Activated CD8-positive, alpha-beta memory T cell treated with anti-CD3 and anti-CD28 coated beads for 36 hours (primary cell): Measurements from ENCODE around the gene NACC2. TPM values are rescaled to one million over a fixed set of nuclear protein-coding genes. Genes with fewer than 3 reads are reported as not detected.

Experiments used
- CTCF ChIA-PET: fragments of 350-600 bp; sonication (Branson Sonifier 250); formaldehyde crosslinking; loops from one replicate; lab custom pipeline; 2021; ENCODE audit warnings: antibody characterized with exemption; lab: Charles Lee
- POLR2A ChIA-PET: fragments of 350-600 bp; sonication (Branson Sonifier 250); formaldehyde crosslinking; loops from one replicate; lab custom pipeline; 2021; ENCODE audit warnings: antibody characterized with exemption; lab: Charles Lee
- total RNA-seq, 2 experiments: library from RNA; stranded (reverse); gene quantifications; one replicate each; pipeline ENCODE4 v1.2.3, GENCODE V29; 2021

NACC2 gene
- total RNA-seq, 2 experiments from 2014 or later: 8.4 to 8.5 TPM

GRCh38 chr9:136088939-136089696 lies 6.0 kb downstream of the NACC2 start:
- CTCF ChIA-PET: interaction anchor here (0.9 to 4.0 kb wide), 4 partner anchors 17 to 34 kb away, joined by 3 to 27 read pairs (median 4); no protein-coding TSS in a partner anchor
- POLR2A ChIA-PET: interaction anchor here (0.6 kb wide), 3 partner anchors 10 to 320 kb away, joined by 3 read pairs; partner anchors contain the start of gene TMEM250

GRCh38 chr9:136088481-136088938 lies 6.6 kb downstream of the NACC2 start:
- CTCF ChIA-PET: interaction anchor here (1.5 to 4.0 kb wide), 2 partner anchors 21 to 34 kb away, joined by 4 to 27 read pairs; no protein-coding TSS in a partner anchor

GRCh38 chr9:136087741-136088480 lies 7.2 kb downstream of the NACC2 start:
- ChIA-PET CTCF (interaction anchor here (1.5 kb wide), 1 partner anchor 21 kb away, joined by 4 read pairs; no protein-coding TSS in a partner anchor), POLR2A (no interaction called here)

More at GRCh38 chr9:136088481-136088938, 6.6 kb downstream of the NACC2 start:
- POLR2A ChIA-PET: no interaction called here

- ChIA-PET POLR2A (no interaction called here), CTCF (interaction anchor here (0.6 kb wide), 1 partner anchor 129 kb away, joined by 6 read pairs; no protein-coding TSS in a partner anchor)
Observed at GRCh38 chr9:136086951-136087740, 7.9 kb downstream of the NACC2 start.

DNA sequence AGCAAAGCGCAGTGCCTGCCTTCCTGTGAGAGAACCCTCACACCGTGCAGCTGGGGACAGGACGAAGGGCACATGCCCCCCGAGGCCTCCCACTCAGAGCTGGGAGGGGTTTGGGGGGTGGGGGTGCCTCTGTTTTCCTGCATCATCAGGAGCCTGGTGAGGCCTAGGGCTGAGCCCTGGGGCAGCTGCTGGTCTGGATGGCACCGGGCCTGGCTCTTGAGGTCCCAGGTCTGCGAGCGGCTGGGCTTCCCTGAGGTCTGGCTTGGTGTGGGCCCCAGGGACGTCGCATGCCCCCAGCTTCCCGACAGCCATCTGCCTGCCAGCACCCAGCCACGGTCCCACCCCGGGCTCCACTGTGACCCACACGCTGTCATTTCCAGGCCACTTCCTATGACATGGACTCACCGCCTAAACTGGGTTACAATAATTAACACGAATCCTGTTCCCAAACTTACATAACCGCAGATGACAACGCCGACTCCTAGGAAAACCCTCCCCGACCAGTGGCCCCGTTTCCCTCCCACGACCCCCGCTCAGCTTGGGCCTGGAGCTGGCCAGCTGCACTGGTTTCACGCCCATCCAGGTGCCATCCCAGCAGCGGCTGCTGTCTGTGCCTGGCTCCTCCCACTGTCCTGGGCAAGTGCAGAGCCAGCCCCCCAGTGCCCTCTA lies 8.7 kb downstream of the NACC2 start:
- CTCF ChIA-PET: no interaction called here

DNA sequence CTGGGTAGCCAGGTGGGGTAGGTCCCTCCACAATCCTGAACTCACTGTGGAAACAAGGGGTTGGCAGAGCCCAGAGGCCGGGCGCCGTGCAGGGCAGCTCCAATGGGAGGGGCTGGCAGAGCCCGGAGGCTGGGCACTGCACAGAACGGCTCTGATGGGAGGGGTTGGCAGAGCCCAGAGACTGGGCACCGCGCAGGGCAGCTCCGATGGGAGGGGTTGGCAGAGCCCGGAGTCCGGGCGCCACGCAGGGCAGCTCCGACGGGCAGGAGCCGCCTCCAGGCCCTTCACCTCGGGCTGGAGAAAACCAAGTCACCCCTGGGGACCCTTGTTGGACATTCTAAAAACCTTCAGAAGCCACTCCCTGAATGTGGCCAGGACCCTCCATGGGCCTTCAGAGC lies 9.3 kb downstream of the NACC2 start:
- ChIA-PET CTCF (interaction anchor here (1.2 kb wide), 1 partner anchor 8 kb away, joined by 4 read pairs; no protein-coding TSS in a partner anchor), POLR2A (no interaction called here)

More for the DNA sequence above, 8.7 kb downstream of the NACC2 start:
- POLR2A ChIA-PET: no interaction called here

DNA sequence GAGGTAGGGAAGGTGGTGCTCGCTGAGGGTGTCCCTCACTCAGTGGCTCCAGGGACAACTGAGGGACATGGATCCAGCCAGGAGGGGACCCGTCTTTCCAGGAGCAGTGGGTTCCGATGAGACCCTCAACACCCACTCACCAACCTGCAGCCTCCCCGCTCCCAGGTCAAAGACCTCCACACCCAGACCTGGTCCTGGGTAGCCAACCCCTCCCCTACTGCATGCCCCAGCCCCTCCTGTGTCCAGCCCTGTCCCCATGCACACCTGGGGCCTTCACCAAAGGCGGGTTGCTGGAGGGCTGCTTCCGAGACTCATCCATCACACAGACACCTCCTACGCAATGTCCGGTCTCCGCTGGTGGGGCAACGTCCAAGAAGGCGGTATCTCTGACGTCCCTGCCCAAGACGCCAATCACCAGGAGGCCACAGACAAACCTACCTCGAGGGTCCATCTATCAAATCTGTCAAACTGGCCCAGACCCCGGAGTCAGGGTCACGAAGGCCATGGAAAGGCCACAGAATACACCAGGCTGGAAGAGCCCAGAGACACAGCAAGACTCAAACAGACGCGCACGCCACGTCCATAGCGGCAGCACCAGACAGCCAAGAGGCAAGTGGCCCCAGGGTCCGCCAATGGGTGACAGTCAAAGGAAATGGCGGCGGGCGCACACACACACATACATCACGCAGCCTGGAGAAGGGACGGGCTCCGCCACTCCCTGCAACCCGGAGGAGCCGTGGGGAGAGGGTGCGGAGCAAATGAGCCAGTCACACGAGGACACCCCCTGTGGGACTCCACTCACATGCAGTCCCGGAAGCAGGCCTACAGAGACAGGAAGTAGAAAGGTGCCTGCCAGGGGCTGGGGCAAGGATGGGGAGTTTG lies 10.8 kb downstream of the NACC2 start:
- POLR2A ChIA-PET: no interaction called here
- CTCF ChIA-PET: interaction anchor here (1.2 kb wide), 1 partner anchor 9 kb away, joined by 4 read pairs; no protein-coding TSS in a partner anchor

DNA sequence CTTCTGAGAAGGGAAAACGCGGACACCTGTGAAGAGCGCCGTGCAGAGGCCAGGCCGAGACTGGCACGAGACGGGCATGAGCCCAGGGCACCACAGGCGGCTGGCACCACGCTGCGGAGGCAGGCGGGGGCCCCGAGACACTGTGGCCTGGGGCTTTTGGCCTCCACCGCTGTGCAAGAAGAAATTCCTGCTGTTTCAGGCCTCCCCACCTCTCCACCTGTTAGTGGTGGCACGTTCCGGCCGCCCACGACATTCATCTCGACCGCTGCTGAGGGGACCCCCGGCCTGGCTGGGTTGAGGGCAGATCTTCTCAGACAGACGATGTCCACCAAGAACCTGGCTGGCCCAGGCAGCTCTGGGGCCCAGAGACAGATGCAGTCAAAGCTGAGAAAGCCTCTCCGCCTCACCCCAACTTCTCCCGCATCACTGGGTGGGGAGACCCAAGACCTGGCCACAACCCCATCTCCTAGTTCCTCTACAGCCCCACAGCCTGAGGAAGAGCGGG lies 11.5 kb downstream of the NACC2 start:
- POLR2A ChIA-PET: no interaction called here
- CTCF ChIA-PET: no interaction called here

DNA sequence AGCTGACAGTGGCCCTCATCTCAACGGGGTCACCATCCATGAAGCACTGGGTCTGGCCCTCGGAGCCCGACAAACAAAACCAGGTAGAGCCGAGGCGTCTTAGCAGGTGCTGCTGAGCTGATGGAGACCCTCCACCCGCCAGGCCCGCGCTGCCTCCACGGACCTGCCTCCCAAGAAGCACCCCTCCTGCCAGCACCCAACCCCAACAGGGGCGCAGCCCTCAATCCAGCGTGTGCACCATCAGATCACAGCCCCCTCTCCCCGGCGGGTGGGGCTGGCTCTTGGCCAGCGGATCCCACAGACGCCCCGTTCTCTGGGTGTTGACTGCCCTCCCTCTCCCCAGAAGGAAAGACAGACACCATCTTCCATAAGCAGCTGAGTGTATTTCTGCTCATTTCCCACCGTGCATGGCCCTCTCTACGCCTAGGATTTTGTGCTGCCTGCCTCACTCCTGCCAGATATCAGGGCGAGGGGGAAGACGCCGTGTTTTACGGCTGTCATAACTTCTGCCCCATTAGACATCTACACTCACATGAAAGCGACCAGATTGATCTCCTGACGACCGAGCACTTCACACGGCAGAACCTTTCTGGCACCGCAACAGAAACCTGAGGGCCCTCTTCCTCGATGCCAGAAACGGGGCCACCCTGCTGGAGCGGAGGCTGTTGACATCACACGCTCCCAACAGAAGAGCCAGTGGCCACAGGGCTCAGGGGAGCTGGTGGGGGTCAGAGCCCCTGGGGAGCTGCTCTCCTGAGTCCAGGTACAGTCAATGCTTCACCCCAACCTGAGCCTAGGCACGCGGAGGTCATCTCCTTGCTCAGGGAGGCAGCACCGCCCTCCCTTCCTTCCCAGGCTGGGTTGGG lies 12.4 kb downstream of the NACC2 start:
- POLR2A ChIA-PET: no interaction called here
- CTCF ChIA-PET: no interaction called here

DNA sequence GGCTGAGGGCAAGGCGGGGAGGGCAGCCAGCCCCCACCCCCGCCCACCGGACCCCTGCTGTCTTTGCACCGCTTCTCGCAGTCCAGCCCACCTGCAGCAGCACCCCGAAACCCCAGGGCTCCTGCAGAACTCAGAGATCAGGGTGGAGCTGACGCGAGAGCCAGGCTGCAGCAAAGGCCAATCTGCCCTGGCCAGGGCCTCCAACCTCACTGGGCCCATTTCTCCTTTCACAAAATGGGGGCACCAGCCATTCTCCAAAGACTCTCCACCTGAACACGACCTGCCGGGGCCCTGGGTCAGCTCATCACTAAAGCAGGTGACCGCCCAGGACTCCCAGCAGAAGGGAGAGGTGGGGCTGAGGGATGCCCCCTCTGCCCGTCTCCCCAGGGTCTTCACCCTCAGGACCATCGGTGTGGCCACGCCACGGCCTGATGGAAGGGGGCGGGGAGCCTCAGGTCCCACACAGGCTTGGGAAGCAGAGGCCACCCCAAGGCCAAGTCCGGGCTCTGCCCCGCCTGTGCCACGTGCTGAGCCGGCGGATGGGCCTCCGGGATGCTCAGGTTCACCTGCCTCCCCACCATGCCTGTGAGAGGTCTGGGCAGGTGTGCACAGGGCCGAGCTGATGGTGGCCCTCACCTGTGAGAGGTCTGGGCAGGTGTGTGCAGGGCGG lies 13.1 kb downstream of the NACC2 start:
- POLR2A ChIA-PET: no interaction called here
- CTCF ChIA-PET: no interaction called here

GRCh38 chr9:136081113-136081825 lies 13.8 kb downstream of the NACC2 start:
- ChIA-PET CTCF (no interaction called here), POLR2A (no interaction called here)

GRCh38 chr9:136080716-136081112 lies 14.4 kb downstream of the NACC2 start:
- POLR2A ChIA-PET: no interaction called here
- CTCF ChIA-PET: no interaction called here

- ChIA-PET CTCF (no interaction called here), POLR2A (no interaction called here)
Observed at GRCh38 chr9:136079916-136080246, 15.2 kb downstream of the NACC2 start.

GRCh38 chr9:136079211-136079915 lies 15.7 kb downstream of the NACC2 start:
- POLR2A ChIA-PET: no interaction called here
- CTCF ChIA-PET: interaction anchor here (1.2 kb wide), 1 partner anchor 43 kb away, joined by 5 read pairs; no protein-coding TSS in a partner anchor

GRCh38 chr9:136078498-136079011 lies 16.5 kb downstream of the NACC2 start:
- ChIA-PET CTCF (interaction anchor here (1.2 kb wide), 1 partner anchor 44 kb away, joined by 5 read pairs; no protein-coding TSS in a partner anchor), POLR2A (no interaction called here)
